ENCODE measurements around the gene NPAS3. TPM values are rescaled to one million over a fixed set of nuclear protein-coding genes. Genes with fewer than 3 reads are reported as not detected.

The NPAS3 gene
- total RNA-seq, 1 donor, result 0.36 TPM

DNA sequence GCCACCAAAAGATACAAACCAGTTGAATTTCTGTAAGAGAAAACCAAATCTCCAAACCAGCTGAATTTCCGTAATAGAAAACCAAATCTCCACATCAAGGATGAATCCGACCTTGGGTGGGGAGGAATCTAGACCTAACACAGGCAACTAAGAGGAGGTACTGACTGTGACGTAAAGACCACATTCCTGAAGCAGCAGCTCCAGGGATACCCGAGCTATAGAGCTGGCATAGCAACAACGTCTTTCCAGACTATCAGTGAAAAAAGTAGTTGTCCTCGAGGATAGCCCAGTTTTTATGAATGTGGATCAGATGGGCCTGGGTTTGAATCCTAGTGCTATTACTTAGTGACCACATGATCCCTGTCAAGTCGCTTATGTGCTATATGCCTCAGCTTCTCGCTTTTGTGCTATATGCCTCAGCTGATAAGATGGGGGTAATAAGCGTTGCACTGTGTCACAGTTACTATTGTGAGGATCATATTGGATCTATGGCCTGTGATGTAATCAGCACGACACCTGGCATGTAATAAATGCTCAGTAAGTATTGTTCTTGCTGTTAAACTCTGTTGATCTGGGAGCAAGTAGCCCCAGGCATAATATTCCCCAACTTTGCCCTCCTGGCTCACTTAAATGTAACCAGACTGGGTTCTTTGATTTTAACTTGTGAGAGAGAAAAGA, 898.4 kb downstream of the NPAS3 start:
- TF ChIP-seq, protein P1, sequence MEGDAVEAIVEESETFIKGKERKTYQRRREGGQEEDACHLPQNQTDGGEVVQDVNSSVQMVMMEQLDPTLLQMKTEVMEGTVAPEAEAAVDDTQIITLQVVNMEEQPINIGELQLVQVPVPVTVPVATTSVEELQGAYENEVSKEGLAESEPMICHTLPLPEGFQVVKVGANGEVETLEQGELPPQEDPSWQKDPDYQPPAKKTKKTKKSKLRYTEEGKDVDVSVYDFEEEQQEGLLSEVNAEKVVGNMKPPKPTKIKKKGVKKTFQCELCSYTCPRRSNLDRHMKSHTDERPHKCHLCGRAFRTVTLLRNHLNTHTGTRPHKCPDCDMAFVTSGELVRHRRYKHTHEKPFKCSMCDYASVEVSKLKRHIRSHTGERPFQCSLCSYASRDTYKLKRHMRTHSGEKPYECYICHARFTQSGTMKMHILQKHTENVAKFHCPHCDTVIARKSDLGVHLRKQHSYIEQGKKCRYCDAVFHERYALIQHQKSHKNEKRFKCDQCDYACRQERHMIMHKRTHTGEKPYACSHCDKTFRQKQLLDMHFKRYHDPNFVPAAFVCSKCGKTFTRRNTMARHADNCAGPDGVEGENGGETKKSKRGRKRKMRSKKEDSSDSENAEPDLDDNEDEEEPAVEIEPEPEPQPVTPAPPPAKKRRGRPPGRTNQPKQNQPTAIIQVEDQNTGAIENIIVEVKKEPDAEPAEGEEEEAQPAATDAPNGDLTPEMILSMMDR (IDR thresholded peaks at IDR 0.05; ENCODE audit: insufficient read depth, low read length), result no peak
- DNase-seq (ENCODE audit: low read depth), result no peak
- H3K4me3 ChIP-seq (ENCODE audit: low read depth, low read length), result no peak overlapping the region

DNA sequence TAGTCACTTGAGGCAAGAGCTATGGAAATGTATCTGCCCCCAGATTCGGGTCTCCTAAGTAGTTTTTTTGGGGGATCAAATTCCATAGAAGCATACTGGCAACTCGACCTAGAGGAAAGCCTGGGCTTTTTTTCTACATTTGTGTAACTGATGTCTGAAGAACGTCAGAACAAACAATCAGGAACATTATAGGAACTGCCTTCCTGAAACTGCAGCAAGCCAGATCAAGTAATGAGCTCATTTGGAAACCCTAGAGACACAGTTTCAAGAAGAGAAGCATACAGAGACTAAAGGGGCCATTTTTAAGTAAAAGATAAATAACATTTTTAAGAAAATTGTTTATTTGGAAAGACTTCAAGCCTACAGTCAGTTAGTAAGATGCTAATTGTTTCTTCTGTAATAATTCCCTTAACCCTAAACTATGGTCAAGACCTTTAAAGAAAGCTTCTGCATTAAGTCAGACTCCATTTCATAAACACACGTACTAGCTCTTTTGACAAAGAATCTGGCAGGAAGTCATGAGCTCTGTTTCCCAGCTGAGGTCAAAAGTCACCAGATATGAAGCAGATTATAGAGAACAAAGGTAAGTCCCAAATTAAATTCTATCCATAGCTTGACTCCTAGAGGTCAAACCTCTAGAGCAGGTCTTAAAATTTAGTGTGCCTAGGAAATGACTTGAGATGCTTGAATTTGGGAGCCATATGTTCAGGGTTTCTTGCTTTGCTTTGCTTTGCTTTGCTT, 899.4 kb downstream of the NPAS3 start:
- no peak for DNase-seq (ENCODE audit: low read depth)
- TF ChIP-seq, protein P1 (IDR thresholded peaks at IDR 0.05; ENCODE audit: insufficient read depth, low read length), result no peak

DNA sequence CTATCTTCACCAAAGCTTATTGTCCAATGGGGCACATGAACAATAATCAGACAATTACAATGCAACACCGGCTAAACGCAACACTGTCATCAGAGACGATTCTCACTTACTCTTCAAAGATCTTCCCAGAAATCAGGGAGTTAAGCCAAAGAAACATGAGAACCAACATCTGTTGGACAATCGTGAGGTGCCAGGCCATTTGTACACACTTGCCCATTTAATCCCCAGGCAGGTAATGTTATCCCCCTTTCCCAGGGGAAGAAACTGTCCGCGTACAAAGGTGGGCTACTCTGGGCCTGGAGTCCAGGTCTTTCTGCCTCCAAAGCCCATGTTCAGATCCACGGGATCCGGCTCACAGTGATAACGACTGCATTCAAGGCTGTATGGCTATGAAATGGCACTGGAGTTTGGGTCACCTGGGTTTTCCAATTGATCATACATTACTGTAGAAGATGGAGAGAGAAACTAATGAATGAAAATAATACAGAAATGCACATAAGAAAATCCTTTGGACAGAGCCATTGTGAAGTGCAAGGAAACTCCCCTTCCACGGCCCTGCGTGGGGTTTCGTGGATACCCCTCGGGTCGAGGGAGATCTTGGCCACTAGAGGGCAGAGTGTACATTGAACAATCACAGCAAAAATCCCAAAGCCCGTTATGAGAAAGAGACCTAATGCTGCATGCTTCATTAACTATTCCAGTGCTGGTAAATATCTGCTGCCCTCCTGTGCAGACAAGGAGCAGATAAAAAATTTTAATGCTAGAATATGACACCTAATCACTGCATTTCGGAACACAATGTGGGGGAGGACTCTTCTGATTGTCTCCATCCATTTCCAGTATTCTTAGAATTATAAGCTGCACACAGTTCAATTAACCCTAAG, 900.8 kb downstream of the NPAS3 start:
- H3K4me3 ChIP-seq (ENCODE audit: low read depth, low read length), result no peak overlapping the region
- peak; percentile 62 for DNase-seq (ENCODE audit: low read depth)
- TF ChIP-seq, protein P1 (IDR thresholded peaks at IDR 0.05; ENCODE audit: insufficient read depth, low read length), result peak; percentile 82

More for the DNA sequence above, 899.4 kb downstream of the NPAS3 start:
- H3K4me3 ChIP-seq (ENCODE audit: low read depth, low read length), result no peak overlapping the region

DNA sequence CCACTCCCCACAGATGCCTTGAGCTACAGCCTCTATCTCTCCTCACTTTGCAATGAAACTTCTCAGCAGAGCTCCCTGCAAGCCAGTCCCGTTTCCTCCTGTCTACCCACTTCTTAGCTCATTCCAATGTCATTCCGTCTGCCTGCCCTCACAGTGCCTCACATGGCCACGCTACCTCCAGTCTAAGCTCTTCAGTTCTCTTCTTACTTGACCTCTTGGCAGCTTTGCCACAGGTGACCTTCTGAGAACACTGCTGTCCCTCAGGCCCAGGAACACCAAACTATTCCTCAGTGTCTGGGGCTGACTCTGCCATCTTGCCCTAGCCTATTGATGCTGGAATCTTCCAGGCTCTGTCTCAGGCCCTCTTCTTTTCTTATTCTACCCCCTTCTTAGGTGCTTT, 902.1 kb downstream of the NPAS3 start:
- no peak overlapping the region for H3K4me3 ChIP-seq (ENCODE audit: low read depth, low read length)
- TF ChIP-seq, protein P1 (IDR thresholded peaks at IDR 0.05; ENCODE audit: insufficient read depth, low read length), result no peak
- no peak for DNase-seq (ENCODE audit: low read depth)

DNA sequence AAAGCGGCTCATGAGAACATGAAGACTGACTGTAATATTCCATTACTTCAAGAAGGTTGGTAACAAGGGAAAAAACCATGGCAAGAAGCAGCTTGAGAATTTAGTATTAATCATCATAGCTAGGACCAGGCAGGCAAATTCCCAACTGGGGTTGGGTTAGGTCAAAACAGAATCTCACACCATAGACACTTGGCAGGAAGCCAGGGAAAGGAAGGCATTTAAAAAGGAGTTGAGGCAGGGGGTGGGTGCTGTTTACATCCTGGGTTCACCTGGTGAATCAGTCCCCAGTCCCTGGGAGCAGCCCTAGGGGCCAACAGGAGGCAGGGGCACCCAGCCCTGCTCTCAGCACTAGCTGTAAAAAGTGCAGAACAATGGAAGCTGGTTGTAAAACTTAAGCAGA, 903.6 kb downstream of the NPAS3 start:
- H3K4me3 ChIP-seq (ENCODE audit: low read depth, low read length), result no peak overlapping the region
- TF ChIP-seq, protein P1 (IDR thresholded peaks at IDR 0.05; ENCODE audit: insufficient read depth, low read length), result no peak
- no peak for DNase-seq (ENCODE audit: low read depth)

DNA sequence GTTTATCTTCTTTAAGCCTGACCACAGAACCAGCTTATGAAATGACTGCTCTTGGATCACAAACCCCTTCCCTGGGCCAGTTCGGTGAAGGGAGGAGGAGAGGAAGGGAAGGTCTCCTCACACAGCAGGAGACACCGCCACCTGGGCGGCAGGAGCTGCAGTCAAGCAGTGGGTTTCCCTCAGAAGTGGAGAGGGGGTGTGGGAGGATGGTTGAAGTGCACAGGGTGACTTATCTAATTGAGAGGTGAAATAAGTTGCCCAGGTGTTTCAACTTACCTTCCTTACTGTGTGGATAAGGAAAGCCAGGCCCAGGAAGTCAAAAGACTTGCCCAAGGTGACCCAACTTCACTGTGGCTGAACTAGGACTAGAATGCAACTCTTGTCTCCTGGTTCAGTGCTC, 905.4 kb downstream of the NPAS3 start:
- no peak overlapping the region for H3K4me3 ChIP-seq (ENCODE audit: low read depth, low read length)
- TF ChIP-seq, protein P1 (IDR thresholded peaks at IDR 0.05; ENCODE audit: insufficient read depth, low read length), result no peak
- no peak for DNase-seq (ENCODE audit: low read depth)
